Measurements from ENCODE around the gene UQCC3.

- TF ChIP-seq CTCF (IDR thresholded peaks at IDR 0.05), result no peak
- TF ChIP-seq POLR2A (IDR thresholded peaks at IDR 0.05), result peak; percentile 51 to 53
Measured at GRCh38 chr11:62678770-62679696, 7.6 kb downstream of the UQCC3 start, which contains the start of gene UBXN1.
